Endothelial cell of umbilical vein (primary cell): Measurements from ENCODE around the gene LRRC8D.

Experiments used
- CTCF ChIP-seq, 2 donors: IDR thresholded peaks; 1 replicate in 1 of 2; 2 replicates in 1 of 2; pipeline ENCODE4 v1.5.1; 2011; ENCODE audit warnings: low read length in 2 of 2, mild to moderate bottlenecking in 2 of 2, moderate library complexity in 2 of 2, control low read depth in 1 of 2, inconsistent platforms in 1 of 2, low read depth in 1 of 2; ENCODE audit not compliant: insufficient read depth in 1 of 2; ENCODE audit errors: extremely low read depth in 1 of 2
- EZH2 ChIP-seq: IDR thresholded peaks from 2 replicates; pipeline ENCODE4 v1.6.1; 2012; ENCODE audit warnings: borderline replicate concordance, low read depth, mild to moderate bottlenecking, moderate library complexity, low read length, inconsistent platforms; ENCODE audit not compliant: severe bottlenecking
- MYC ChIP-seq: IDR thresholded peaks from one replicate; pipeline ENCODE4 v1.6.1; 2011; ENCODE audit warnings: mild to moderate bottlenecking, low read depth, low read length
- POLR2A ChIP-seq: IDR thresholded peaks from 2 replicates; pipeline ENCODE4 v1.6.1; 2012; ENCODE audit warnings: low read depth, mild to moderate bottlenecking, control low read depth, low read length
- POLR2AphosphoS5 ChIP-seq: IDR thresholded peaks from 2 replicates; pipeline ENCODE4 v1.6.1; 2012; ENCODE audit warnings: low read depth, mild to moderate bottlenecking, control low read depth, low read length, moderate library complexity; ENCODE audit not compliant: insufficient read depth

- TF ChIP-seq POLR2AphosphoS5 (no peak), POLR2A (no peak), EZH2 (no peak), CTCF (IDR thresholded peaks at IDR 0.05; ENCODE audit: extremely low read depth in 1 of 2, insufficient read depth in 1 of 2, low read depth in 1 of 2, low read length in 2 of 2) (no peak), MYC (no peak)
Observed at GRCh38 chr1:89800022-89800655, 20.7 kb upstream of the LRRC8D start.
